ENCODE data around the gene NEDD4L.

The NEDD4L gene

DNA sequence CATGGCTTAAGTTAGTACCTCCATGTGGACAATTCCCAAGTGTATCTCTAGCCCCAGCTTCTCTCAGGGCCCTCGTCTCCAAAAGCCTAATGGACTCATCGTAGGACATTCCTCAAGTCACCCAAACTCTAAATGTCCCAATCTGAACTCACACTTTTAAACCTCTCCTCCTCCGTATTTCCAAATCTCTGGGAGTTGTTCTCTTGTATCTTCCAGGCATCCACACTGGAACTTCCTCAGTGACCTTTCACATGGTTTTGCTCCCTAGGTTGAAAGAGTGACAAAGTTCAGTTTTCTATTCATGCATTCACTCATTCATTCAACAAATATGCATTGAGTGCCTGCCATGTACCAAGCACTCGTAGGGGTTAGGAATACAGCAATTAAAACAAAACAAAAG, 364.6 kb downstream of the NEDD4L start:
- no peak overlapping the region for H3K4me3 ChIP-seq (ENCODE audit: low read depth, low read length)
- TF ChIP-seq, protein P1, sequence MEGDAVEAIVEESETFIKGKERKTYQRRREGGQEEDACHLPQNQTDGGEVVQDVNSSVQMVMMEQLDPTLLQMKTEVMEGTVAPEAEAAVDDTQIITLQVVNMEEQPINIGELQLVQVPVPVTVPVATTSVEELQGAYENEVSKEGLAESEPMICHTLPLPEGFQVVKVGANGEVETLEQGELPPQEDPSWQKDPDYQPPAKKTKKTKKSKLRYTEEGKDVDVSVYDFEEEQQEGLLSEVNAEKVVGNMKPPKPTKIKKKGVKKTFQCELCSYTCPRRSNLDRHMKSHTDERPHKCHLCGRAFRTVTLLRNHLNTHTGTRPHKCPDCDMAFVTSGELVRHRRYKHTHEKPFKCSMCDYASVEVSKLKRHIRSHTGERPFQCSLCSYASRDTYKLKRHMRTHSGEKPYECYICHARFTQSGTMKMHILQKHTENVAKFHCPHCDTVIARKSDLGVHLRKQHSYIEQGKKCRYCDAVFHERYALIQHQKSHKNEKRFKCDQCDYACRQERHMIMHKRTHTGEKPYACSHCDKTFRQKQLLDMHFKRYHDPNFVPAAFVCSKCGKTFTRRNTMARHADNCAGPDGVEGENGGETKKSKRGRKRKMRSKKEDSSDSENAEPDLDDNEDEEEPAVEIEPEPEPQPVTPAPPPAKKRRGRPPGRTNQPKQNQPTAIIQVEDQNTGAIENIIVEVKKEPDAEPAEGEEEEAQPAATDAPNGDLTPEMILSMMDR (IDR thresholded peaks at IDR 0.05; ENCODE audit: borderline replicate concordance, insufficient read depth, low read depth, low read length) = no peak

DNA sequence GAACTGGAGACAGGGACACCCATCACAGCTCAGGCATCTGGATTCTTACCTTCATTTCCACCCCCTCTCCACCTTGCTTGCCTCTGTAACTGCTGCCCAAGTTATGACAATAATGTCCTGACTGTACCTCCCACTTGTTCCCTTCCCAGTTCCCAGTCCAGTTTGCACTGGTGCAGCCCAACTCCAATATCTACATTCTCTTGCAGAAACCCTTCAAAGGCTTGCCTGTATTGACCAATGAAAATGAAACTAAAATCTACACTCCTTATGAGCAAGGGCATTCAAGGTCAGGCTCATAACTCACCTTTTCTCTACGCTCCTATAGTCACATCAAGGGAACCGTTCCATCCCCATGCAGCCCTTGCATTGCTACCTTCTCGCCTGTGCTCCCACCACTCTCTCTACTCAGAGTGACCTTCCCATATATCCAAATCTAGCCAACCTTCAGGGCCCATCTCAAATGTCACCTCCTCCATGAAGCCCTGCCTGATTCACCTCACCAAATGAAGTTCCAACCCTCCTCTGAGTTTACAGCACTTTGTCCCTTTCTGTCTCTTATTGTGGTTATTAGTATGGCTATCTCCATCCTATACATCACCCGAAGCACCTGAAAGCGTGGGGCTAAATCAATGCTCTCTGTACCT, 365.9 kb downstream of the NEDD4L start:
- H3K4me3 ChIP-seq (ENCODE audit: low read depth, low read length) = no peak overlapping the region
- TF ChIP-seq, protein P1 (IDR thresholded peaks at IDR 0.05; ENCODE audit: borderline replicate concordance, insufficient read depth, low read depth, low read length) = no peak

DNA sequence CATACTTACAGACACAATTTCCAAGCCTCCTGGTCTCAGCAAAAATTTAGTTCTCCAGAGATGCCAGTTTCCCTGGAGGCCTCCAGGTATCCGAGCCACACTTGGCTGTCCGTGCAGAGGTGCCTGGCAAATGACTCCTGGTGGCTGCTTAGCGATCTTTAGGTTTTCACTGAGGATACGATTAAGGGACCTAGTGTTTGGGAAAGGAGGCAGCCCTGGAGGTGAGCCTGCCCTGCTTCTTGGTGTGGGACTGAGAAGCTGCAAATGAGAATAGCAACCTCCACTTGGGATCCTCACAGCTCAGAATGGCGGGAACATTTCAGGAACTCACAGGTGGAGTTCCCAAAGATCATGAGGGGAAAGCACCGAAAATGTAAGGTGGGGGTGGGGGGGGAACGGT, 367.3 kb downstream of the NEDD4L start:
- H3K4me3 ChIP-seq (ENCODE audit: low read depth, low read length) = no peak overlapping the region
- TF ChIP-seq, protein P1 (IDR thresholded peaks at IDR 0.05; ENCODE audit: borderline replicate concordance, insufficient read depth, low read depth, low read length) = no peak

DNA sequence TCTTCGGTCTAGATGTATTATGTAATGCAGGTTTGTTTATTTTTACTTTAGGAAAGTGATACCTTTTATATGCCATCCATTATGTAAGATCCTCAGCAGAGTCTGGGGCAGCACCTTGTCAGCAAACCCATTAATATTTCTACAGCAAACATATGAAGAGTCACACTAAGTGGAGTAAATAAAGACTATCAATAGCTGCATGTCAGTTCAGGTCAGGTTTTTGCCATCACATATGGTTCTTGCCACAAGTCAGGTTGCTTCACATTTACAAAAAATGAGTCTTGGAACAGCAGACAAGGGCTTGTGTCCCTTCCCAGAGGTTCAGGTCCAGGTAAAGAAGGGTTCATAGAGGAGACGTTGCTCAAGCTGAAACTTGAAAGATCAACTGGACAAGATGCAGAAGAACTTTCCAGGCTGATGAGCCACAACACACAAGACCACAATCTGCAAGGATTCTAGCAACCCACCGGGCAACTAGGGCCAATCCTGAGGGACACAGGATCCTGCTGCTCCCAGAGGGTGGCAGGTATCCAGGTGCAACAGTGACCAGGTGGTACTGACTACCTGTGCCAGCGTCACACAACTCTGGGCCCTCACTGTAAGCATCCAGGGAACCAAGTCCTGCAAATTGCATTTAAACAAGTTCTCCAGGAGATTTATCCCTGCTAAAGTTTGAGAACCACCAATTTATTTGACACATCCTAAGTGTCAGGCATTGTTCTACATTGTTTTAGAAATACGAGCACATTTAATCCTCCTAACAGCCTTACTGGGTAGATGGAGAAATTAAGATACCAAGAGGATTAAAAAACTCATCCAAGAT, 369.0 kb downstream of the NEDD4L start:
- no peak overlapping the region for H3K4me3 ChIP-seq (ENCODE audit: low read depth, low read length)
- TF ChIP-seq, protein P1 (IDR thresholded peaks at IDR 0.05; ENCODE audit: borderline replicate concordance, insufficient read depth, low read depth, low read length) = no peak

DNA sequence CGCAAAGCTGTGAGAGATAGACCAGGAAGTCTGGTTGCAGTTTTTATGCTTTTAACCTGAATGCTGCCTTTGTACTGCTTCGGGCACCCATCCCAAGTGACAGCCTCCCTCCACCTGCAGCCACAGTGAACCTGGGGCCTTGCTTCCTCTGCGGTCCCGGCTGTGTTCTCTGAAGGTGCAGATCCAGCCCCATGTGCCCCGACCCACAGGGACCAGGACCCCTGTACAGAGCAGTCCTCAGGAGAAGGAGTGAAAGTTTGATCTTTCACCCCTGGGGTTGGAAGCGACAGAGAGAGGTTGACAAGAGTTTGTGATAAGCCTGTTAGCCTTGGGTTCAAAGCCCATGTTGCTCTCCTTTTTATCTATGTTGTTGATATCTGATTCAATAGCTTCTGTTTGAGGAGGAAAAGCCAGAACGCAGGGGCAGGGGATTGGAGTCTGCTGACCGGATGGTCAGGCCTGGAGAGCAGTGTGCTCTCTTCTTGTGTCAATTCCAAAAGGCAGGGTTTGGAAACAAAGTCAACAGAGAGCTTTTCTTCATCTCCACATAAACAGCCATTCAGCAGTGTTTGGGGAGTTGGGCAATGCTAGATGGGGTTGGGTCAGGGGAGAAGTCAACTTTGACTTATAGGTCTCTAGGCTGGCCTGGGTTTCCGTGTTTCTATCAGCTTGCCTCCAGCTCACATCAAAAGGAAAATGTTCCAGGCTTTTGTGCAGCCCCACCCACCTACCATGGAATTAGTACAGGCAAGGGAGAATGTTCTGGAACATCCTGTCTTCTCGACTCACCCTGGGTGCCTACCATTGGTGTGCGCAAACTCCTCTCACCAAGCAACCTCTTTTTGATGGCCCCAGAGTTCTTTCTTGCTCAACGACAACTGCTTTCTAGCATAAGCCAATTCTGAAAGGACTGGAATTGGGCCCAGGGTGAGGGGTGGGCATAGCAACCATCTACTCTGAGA, 369.9 kb downstream of the NEDD4L start:
- TF ChIP-seq, protein P1 (IDR thresholded peaks at IDR 0.05; ENCODE audit: borderline replicate concordance, insufficient read depth, low read depth, low read length) = no peak
- H3K4me3 ChIP-seq (ENCODE audit: low read depth, low read length) = no peak overlapping the region

DNA sequence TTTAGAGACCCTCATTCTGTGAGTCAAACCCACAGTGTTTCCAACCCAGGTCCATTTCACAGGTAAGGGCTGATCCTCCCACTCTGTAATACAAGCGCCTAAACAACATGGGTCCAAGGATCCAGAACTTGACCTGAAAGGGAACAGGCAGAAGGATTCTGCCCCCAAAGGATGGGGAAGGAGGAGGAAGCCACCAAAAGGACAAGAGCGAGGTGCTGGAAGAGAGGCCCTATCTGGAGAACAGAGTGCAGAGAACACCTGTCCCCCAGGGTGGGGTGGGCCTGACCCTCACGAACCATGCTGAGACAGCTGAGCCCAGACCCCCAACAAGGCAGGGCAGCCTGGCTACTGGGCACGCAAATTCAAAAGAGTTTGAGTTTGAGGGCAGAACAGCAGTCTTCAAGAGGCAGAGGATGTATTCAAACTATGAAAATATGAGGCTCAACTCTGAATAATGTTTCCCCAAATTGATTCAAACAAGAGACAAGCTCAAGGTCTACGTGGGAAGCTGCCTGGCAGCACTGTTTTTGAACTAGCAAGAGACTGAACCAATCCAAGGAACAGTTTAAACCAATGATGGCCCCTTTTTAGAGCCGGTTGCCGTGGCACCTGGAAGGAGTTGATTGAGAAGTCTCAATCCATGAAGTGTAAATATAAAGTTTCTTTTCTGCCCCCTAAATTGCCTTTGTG, 372.1 kb downstream of the NEDD4L start:
- H3K4me3 ChIP-seq (ENCODE audit: low read depth, low read length) = no peak overlapping the region
- TF ChIP-seq, protein P1 (IDR thresholded peaks at IDR 0.05; ENCODE audit: borderline replicate concordance, insufficient read depth, low read depth, low read length) = no peak
